ENCODE data around the gene IFNLR1.

The IFNLR1 gene

DNA sequence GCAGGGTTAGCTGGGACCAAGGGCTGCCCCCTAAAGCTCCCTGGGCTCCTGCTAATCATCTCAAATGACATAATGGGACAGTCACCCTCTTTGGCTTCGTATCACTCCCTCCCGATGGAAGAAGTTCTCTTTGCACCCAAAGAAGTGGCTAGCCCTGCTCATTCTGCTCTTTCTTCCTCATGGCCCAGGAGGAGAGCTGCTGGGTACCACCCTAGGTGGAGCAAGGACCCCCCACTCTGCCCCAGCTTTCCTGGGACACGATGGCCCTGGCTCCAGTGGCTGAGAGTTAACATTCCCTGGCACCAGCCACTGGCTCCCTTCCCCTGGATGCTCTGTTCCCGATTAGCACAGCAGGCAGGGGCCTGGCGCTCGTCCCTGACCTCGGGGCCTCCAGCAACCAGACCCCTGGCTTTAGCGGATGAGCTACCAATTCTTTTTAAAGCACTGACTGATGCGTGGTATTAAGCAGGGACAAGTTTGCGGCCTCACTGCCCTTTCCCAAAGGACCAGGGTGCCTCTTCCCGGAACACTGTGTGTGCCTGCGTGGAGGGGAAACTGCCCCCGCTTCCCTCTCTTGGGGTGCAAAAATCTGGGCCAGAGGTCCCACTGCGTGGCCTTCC is 76.3 kb downstream of the IFNLR1 start:
- H3K27ac ChIP-seq (ENCODE audit: low read length) = no peak overlapping the region

DNA sequence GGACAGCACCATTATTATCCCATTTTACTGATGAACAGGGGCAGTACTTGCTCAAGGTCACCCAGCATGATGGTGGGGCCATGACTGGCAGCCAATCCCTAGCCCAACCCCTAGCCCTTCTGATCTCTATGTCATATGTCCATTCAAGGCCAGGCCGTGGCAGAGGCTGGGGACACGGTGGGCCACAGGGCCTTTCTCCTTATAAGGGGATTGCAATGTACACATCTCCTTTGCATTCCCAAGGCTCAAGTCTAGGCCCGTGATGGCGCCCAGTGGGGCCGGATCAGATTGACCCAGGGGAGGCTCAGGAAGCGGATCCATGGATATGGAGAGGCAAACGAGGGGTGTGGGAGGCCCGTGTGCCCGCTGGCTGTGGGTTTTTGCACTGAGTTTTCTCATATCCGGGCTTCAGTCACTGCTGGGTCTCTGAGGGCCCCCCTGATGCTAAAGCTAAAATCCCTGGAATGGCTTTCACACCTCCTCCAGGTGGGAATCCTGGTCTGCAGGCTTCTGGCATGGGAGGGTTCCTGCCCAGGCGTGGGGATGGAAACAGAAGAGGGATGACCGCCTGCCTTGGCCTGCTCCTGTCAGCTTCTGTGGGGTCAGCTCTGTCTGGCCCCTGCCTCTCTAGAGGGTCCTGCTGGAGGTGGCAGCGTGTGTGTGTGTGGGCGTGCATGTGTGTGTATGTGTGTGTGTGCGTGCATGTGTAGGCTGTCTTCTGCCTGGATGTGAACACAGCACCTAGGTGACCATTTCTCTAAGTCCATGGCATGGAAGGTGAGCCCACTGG is 77.2 kb downstream of the IFNLR1 start:
- Histone ChIP-seq H3K27ac (ENCODE audit: low read length) (no peak overlapping the region), H3K79me2 (ENCODE audit: low read length) (no peaks in the 10 kb centered on the region), H3F3A (ENCODE audit: insufficient read depth, low read length) (no peaks in the 10 kb centered on the region), H3K4me1 (ENCODE audit: low read length) (no peaks in the 10 kb centered on the region), H3K9ac (ENCODE audit: low read length) (no peak overlapping the region), H4K20me1 (ENCODE audit: insufficient read depth, low read length) (no peaks in the 10 kb centered on the region), H2AFZ (ENCODE audit: low read length) (no peak overlapping the region), H3K27me3 (replicated peaks; ENCODE audit: insufficient read depth, low read length) (no peaks in the 10 kb centered on the region), H3K4me3 (ENCODE audit: low read length) (no peak overlapping the region), H3K36me3 (replicated peaks; ENCODE audit: insufficient read depth, low read length) (no peaks in the 10 kb centered on the region), H3K9me2 (replicated peaks; ENCODE audit: insufficient read depth, low read length) (no peaks in the 10 kb centered on the region), H3K4me2 (ENCODE audit: low read depth, low read length) (no peak overlapping the region), H3K9me3 (replicated peaks; ENCODE audit: insufficient read depth, low read length) (no peaks in the 10 kb centered on the region)
- TF ChIP-seq EZH2 (optimal IDR thresholded peaks at IDR 0.05; ENCODE audit: low read depth, low read length) (no peak), EZH2phosphoT487 (IDR thresholded peaks at IDR 0.05; ENCODE audit: low read length) (no peak)
- TF ChIP-seq, protein P1, sequence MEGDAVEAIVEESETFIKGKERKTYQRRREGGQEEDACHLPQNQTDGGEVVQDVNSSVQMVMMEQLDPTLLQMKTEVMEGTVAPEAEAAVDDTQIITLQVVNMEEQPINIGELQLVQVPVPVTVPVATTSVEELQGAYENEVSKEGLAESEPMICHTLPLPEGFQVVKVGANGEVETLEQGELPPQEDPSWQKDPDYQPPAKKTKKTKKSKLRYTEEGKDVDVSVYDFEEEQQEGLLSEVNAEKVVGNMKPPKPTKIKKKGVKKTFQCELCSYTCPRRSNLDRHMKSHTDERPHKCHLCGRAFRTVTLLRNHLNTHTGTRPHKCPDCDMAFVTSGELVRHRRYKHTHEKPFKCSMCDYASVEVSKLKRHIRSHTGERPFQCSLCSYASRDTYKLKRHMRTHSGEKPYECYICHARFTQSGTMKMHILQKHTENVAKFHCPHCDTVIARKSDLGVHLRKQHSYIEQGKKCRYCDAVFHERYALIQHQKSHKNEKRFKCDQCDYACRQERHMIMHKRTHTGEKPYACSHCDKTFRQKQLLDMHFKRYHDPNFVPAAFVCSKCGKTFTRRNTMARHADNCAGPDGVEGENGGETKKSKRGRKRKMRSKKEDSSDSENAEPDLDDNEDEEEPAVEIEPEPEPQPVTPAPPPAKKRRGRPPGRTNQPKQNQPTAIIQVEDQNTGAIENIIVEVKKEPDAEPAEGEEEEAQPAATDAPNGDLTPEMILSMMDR (IDR thresholded peaks at IDR 0.05; ENCODE audit: low read length) = no peak
- no peak for DNase-seq

More for the DNA sequence above, 76.3 kb downstream of the IFNLR1 start:
- no peak overlapping the region for H3K4me3 ChIP-seq (ENCODE audit: low read length)
- H3K4me2 ChIP-seq (ENCODE audit: low read depth, low read length) = no peak overlapping the region
- H3K36me3 ChIP-seq (replicated peaks; ENCODE audit: insufficient read depth, low read length) = no peaks in the 10 kb centered on the region
- no peak for DNase-seq
- H4K20me1 ChIP-seq (ENCODE audit: insufficient read depth, low read length) = no peaks in the 10 kb centered on the region
- H3K27me3 ChIP-seq (replicated peaks; ENCODE audit: insufficient read depth, low read length) = no peaks in the 10 kb centered on the region
- no peaks in the 10 kb centered on the region for H3F3A ChIP-seq (ENCODE audit: insufficient read depth, low read length)
- H3K9me2 ChIP-seq (replicated peaks; ENCODE audit: insufficient read depth, low read length) = no peaks in the 10 kb centered on the region
- H3K79me2 ChIP-seq (ENCODE audit: low read length) = no peaks in the 10 kb centered on the region
- no peaks in the 10 kb centered on the region for H3K9me3 ChIP-seq (replicated peaks; ENCODE audit: insufficient read depth, low read length)
- no peak overlapping the region for H3K9ac ChIP-seq (ENCODE audit: low read length)
- H3K4me1 ChIP-seq (ENCODE audit: low read length) = no peaks in the 10 kb centered on the region
- TF ChIP-seq EZH2 (optimal IDR thresholded peaks at IDR 0.05; ENCODE audit: low read depth, low read length) (no peak), EZH2phosphoT487 (IDR thresholded peaks at IDR 0.05; ENCODE audit: low read length) (no peak)
- TF ChIP-seq, protein P1 (IDR thresholded peaks at IDR 0.05; ENCODE audit: low read length) = no peak
- H2AFZ ChIP-seq (ENCODE audit: low read length) = no peak overlapping the region

DNA sequence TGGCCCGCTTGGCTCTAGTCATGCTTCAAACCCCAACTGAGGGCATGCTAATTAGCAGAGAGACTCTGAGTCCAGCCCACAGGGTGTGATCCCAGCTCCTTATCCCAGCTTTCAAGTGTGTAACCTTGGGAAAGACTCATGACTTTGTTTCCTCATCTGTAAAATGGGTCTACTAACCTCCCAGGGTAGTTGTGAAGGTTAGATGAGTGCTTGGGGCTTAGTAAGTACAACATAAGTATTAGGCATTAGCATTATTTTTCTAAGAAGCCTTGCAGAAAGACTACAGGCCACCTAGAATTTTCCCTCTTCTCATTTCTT is 78.0 kb downstream of the IFNLR1 start:
- Histone ChIP-seq H3K36me3 (replicated peaks; ENCODE audit: insufficient read depth, low read length) (no peaks in the 10 kb centered on the region), H3K27ac (ENCODE audit: low read length) (no peak overlapping the region), H2AFZ (ENCODE audit: low read length) (no peak overlapping the region), H3F3A (ENCODE audit: insufficient read depth, low read length) (no peaks in the 10 kb centered on the region), H3K27me3 (replicated peaks; ENCODE audit: insufficient read depth, low read length) (no peaks in the 10 kb centered on the region), H3K4me2 (ENCODE audit: low read depth, low read length) (no peak overlapping the region), H3K9ac (ENCODE audit: low read length) (no peak overlapping the region), H3K4me3 (ENCODE audit: low read length) (no peak overlapping the region), H3K9me3 (replicated peaks; ENCODE audit: insufficient read depth, low read length) (no peaks in the 10 kb centered on the region), H3K4me1 (ENCODE audit: low read length) (no peaks in the 10 kb centered on the region), H3K9me2 (replicated peaks; ENCODE audit: insufficient read depth, low read length) (no peaks in the 10 kb centered on the region), H4K20me1 (ENCODE audit: insufficient read depth, low read length) (no peaks in the 10 kb centered on the region), H3K79me2 (ENCODE audit: low read length) (no peaks in the 10 kb centered on the region)
- TF ChIP-seq, protein P1 (IDR thresholded peaks at IDR 0.05; ENCODE audit: low read length) = no peak
- no peak for TF ChIP-seq EZH2 (optimal IDR thresholded peaks at IDR 0.05; ENCODE audit: low read depth, low read length)
- TF ChIP-seq EZH2phosphoT487 (IDR thresholded peaks at IDR 0.05; ENCODE audit: low read length) = no peak
- DNase-seq = no peak

Measured in MM.1S (cell line).